A673 (cell line): ENCODE data around the gene ARL5C. TPM values are rescaled to one million over a fixed set of nuclear protein-coding genes. Genes with fewer than 3 reads are reported as not detected.
A peak's percentile ranks its signal among the peaks of the same experiment; 100 is the strongest.

ENCODE experiments used
- BruUV-seq: library from RNA; stranded (reverse); fragments of 400-500 nt; replicated peaks from 2 replicates; lab custom pipeline; 2021; lab: Mats Ljungman, UMichigan
- CTCF ChIA-PET: fragments of 300-600 bp; sonication (Branson Sonifier 250); formaldehyde crosslinking; loops from one replicate; lab custom pipeline; 2022; ENCODE audit warnings: antibody characterized with exemption; lab: Charles Lee
- POLR2A ChIA-PET: fragments of 300-600 bp; sonication (Branson Sonifier 250); formaldehyde crosslinking; loops from one replicate; lab custom pipeline; 2022; ENCODE audit warnings: antibody characterized with exemption; ENCODE audit not compliant: low non-redundant PET; lab: Charles Lee
- DNase-seq: peaks from one replicate; pipeline ENCODE4 v3.0.0-alpha.2; 2015; ENCODE audit warnings: low spot score
- H3K27ac ChIP-seq: fragments of 200-600 bp; sonication (generic); 2 replicates; pipeline ENCODE4 v1.5.1; 2016; ENCODE audit warnings: mixed run types, low read depth, mild to moderate bottlenecking, mixed read lengths, antibody characterized with exemption, low read length; ENCODE audit not compliant: poor library complexity, severe bottlenecking
- H3K27me3 ChIP-seq: fragments of 200-600 bp; sonication (generic); replicated peaks from 2 replicates; pipeline ENCODE4 v1.6.1; 2017; ENCODE audit warnings: mixed run types, low read depth, mild to moderate bottlenecking, mixed read lengths, antibody characterized with exemption, low read length; ENCODE audit not compliant: insufficient read depth, poor library complexity
- H3K36me3 ChIP-seq: fragments of 200-600 bp; sonication (generic); 2 replicates; pipeline ENCODE4 v1.6.1; 2016; ENCODE audit warnings: mixed run types, mild to moderate bottlenecking, mixed read lengths, antibody characterized with exemption, low read length; ENCODE audit not compliant: insufficient read depth, poor library complexity, severe bottlenecking
- H3K4me1 ChIP-seq: fragments of 200-600 bp; sonication (generic); 2 replicates; pipeline ENCODE4 v1.6.1; 2017; ENCODE audit warnings: mixed run types, mild to moderate bottlenecking, mixed read lengths, antibody characterized with exemption, low read length; ENCODE audit not compliant: insufficient read depth, poor library complexity, severe bottlenecking
- H3K4me3 ChIP-seq: fragments of 200-600 bp; sonication (generic); 2 replicates; pipeline ENCODE4 v1.5.1; 2016; ENCODE audit warnings: low read depth, mixed run types, mild to moderate bottlenecking, mixed read lengths, low read length; ENCODE audit not compliant: poor library complexity, severe bottlenecking
- H3K9me3 ChIP-seq: fragments of 200-600 bp; sonication (generic); 2 replicates; pipeline ENCODE4 v1.6.1; 2016; ENCODE audit warnings: mixed run types, low read depth, mild to moderate bottlenecking, mixed read lengths, antibody characterized with exemption, low read length; ENCODE audit not compliant: poor library complexity, severe bottlenecking
- CTCF ChIP-seq: fragments of 300-800, 200-600 bp; sonication (generic); conservative IDR thresholded peaks from 2 replicates; pipeline ENCODE4 v1.5.1; 2017; ENCODE audit warnings: low read depth, mild to moderate bottlenecking, antibody characterized with exemption, low read length, moderate library complexity, mixed read lengths
- EZH2 ChIP-seq: fragments of 200-600 bp; sonication (generic); IDR thresholded peaks from 2 replicates; pipeline ENCODE4 v1.6.1; 2017; ENCODE audit warnings: borderline replicate concordance, low read depth, mild to moderate bottlenecking, mixed read lengths, antibody characterized with exemption, low read length; ENCODE audit not compliant: poor library complexity, severe bottlenecking
- intact Hi-C: fragments of 100-400 bp; cut with micrococcal nuclease; formaldehyde crosslinking; loops from one replicate; pipeline ENCODE4 v1.10.0; 2022; ENCODE audit not compliant: unreplicated experiment
- total RNA-seq: library from RNA; stranded (reverse); gene quantifications from 2 replicates; pipeline ENCODE4 v1.2.3, GENCODE V29; 2021

Gene ARL5C
- total RNA-seq, 1 experiment from 2014 or later = not detected

- no peaks in the 10 kb centered on the region for H3K36me3 ChIP-seq
- BruUV-seq = no TSS peak
- no peak for DNase-seq
- ChIA-PET POLR2A (no interaction called here), CTCF (no interaction called here)
- H3K4me3 ChIP-seq = no peak overlapping the region
- H3K27ac ChIP-seq = no peak overlapping the region
- intact Hi-C loops = no loop called here
- no peaks in the 10 kb centered on the region for H3K9me3 ChIP-seq
- TF ChIP-seq EZH2 (no peak), CTCF (no peak)
- no peaks in the 10 kb centered on the region for H3K4me1 ChIP-seq
- no peaks in the 10 kb centered on the region for H3K27me3 ChIP-seq
These were observed 9.5 kb downstream of the ARL5C start for GRCh38 chr17:39156491-39156890.

GRCh38 chr17:39155654-39156053, 10.3 kb downstream of the ARL5C start:
- no TSS peak for BruUV-seq
- POLR2A ChIA-PET = no interaction called here
- Histone ChIP-seq H3K36me3 (no peaks in the 10 kb centered on the region), H3K4me3 (no peak overlapping the region), H3K9me3 (no peaks in the 10 kb centered on the region), H3K4me1 (no peaks in the 10 kb centered on the region), H3K27me3 (no peaks in the 10 kb centered on the region), H3K27ac (no peak overlapping the region)
- CTCF ChIA-PET = no interaction called here
- no peak for DNase-seq
- intact Hi-C loops = no loop called here
- TF ChIP-seq EZH2 (no peak), CTCF (no peak)

GRCh38 chr17:39153599-39154051, 12.3 kb downstream of the ARL5C start:
- Histone ChIP-seq H3K9me3 (no peaks in the 10 kb centered on the region), H3K27ac (peak overlapping the region; percentile 74), H3K4me3 (peak overlapping the region; percentile 87), H3K4me1 (no peaks in the 10 kb centered on the region), H3K27me3 (no peaks in the 10 kb centered on the region), H3K36me3 (no peaks in the 10 kb centered on the region)
- CTCF ChIA-PET = interaction anchor here (0.6 to 1.8 kb wide), 8 partner anchors 11 to 339 kb away, joined by 3 to 35 read pairs (median 5); no protein-coding TSS in a partner anchor
- no peak for TF ChIP-seq EZH2
- no peak for TF ChIP-seq CTCF
- peak; percentile 85 for DNase-seq
- POLR2A ChIA-PET = interaction anchor here (0.5 to 0.6 kb wide), 2 partner anchors 46 to 805 kb away, joined by 3 to 9 read pairs; partner anchors contain the start of gene RPL19
- BruUV-seq = no TSS peak
- intact Hi-C loops = loop anchor here (1.0 to 5.0 kb wide), 2 partner anchors 89 to 170 kb away; no protein-coding TSS in a partner anchor
